Ishikawa (cell line): ENCODE results near the gene MEGF6.

Source experiments
- CEBPB ChIP-seq: IDR thresholded peaks from 2 replicates; pipeline ENCODE4 v1.6.1; 2012
- CREB1 ChIP-seq: IDR thresholded peaks from 2 replicates; pipeline ENCODE4 v1.6.1; 2012; ENCODE audit warnings: low read depth
- EGR1 ChIP-seq: IDR thresholded peaks from 2 replicates; pipeline ENCODE4 v1.6.1; 2012
- EP300 ChIP-seq: IDR thresholded peaks from 2 replicates; pipeline ENCODE4 v1.6.1; 2012; ENCODE audit warnings: borderline replicate concordance
- FOXM1 ChIP-seq: IDR thresholded peaks from 2 replicates; pipeline ENCODE4 v1.6.1; 2012; ENCODE audit warnings: low read depth, borderline replicate concordance
- MAX ChIP-seq: IDR thresholded peaks from 2 replicates; pipeline ENCODE4 v1.6.1; 2012
- NFIC ChIP-seq: IDR thresholded peaks from 2 replicates; pipeline ENCODE4 v1.6.1; 2012
- RAD21 ChIP-seq: IDR thresholded peaks from 2 replicates; pipeline ENCODE4 v1.6.1; 2012; ENCODE audit warnings: low read depth
- REST ChIP-seq: IDR thresholded peaks from 2 replicates; pipeline ENCODE4 v1.6.1; 2012; ENCODE audit warnings: low read depth, mild to moderate bottlenecking
- TAF1 ChIP-seq: IDR thresholded peaks from 2 replicates; pipeline ENCODE4 v1.6.1; 2012; ENCODE audit warnings: low read depth, mild to moderate bottlenecking
- TCF12 ChIP-seq: IDR thresholded peaks from 2 replicates; pipeline ENCODE4 v1.6.1; 2012; ENCODE audit warnings: low read depth
- TEAD4 ChIP-seq: IDR thresholded peaks from 2 replicates; pipeline ENCODE4 v1.6.1; 2012
- USF1 ChIP-seq: IDR thresholded peaks from 2 replicates; pipeline ENCODE4 v1.6.1; 2012
- YY1 ChIP-seq: IDR thresholded peaks from 2 replicates; pipeline ENCODE4 v1.6.1; 2012; ENCODE audit warnings: low read depth
- ZBTB7A ChIP-seq: IDR thresholded peaks from 2 replicates; pipeline ENCODE4 v1.6.1; 2012; ENCODE audit warnings: low read depth

MEGF6 gene

GRCh38 chr1:3473381-3473844, 137.9 kb downstream of the MEGF6 start:
- TF ChIP-seq TAF1, result no peak
- no peak for TF ChIP-seq NFIC
- no peak for TF ChIP-seq FOXM1
- no peak for TF ChIP-seq EP300
- no peak for TF ChIP-seq TCF12
- TF ChIP-seq REST, result no peak
- TF ChIP-seq EGR1, result no peak
- no peak for TF ChIP-seq YY1
- no peak for TF ChIP-seq RAD21
- no peak for TF ChIP-seq TEAD4
- TF ChIP-seq CREB1, result no peak
- TF ChIP-seq MAX, result no peak
- no peak for TF ChIP-seq USF1
- no peak for TF ChIP-seq CEBPB
- no peak for TF ChIP-seq ZBTB7A

- TF ChIP-seq NFIC, result no peak
- TF ChIP-seq TEAD4, result no peak
- TF ChIP-seq YY1, result no peak
- TF ChIP-seq CEBPB, result no peak
- no peak for TF ChIP-seq MAX
- no peak for TF ChIP-seq RAD21
- no peak for TF ChIP-seq FOXM1
- no peak for TF ChIP-seq TAF1
- TF ChIP-seq REST, result no peak
- TF ChIP-seq CREB1, result no peak
- TF ChIP-seq EP300, result no peak
These were observed 138.4 kb downstream of the MEGF6 start for GRCh38 chr1:3472906-3473305.

GRCh38 chr1:3472088-3472850, 139.0 kb downstream of the MEGF6 start:
- no peak for TF ChIP-seq TEAD4

- TF ChIP-seq EP300, result no peak
- TF ChIP-seq EGR1, result peak; percentile 41; the same call in 1 of the 2 replicates
- 0 out of 2 replicates have a peak, but pooled peaks have one; percentile 5 for TF ChIP-seq RAD21
- TF ChIP-seq CREB1, result no peak
- no peak for TF ChIP-seq REST
These were observed 139.8 kb downstream of the MEGF6 start for GRCh38 chr1:3471356-3472087.

GRCh38 chr1:3470650-3471355, 140.5 kb downstream of the MEGF6 start:
- TF ChIP-seq RAD21 (no peak), EP300 (no peak), EGR1 (peak; percentile 12; the same call in 1 of the 2 replicates), USF1 (no peak)
